Smooth muscle cell (in vitro differentiated cells): ENCODE results near the gene DCANP1. TPM values are rescaled to one million over a fixed set of nuclear protein-coding genes. Genes with fewer than 3 reads are reported as not detected.

Experiments used
- DNase-seq: peaks from one replicate; lab custom pipeline; 2025; ENCODE audit not compliant: unreplicated experiment; lab: John Stamatoyannopoulos, UW
- H2AFZ ChIP-seq: fragments of 200-600 bp; sonication (generic); 2 replicates; pipeline ENCODE4 v1.6.0; 2016; ENCODE audit warnings: antibody characterized with exemption, low read depth, mild to moderate bottlenecking
- H3F3A ChIP-seq: fragments of 200-600 bp; sonication (generic); 2 replicates; pipeline ENCODE4 v1.6.0; 2017; ENCODE audit warnings: antibody characterized with exemption, low read depth
- H3K27ac ChIP-seq: fragments of 200-600 bp; sonication (generic); 2 replicates; pipeline ENCODE4 v1.5.1; 2016; ENCODE audit warnings: low read depth, mild to moderate bottlenecking
- H3K27me3 ChIP-seq: fragments of 200-600 bp; sonication (generic); 2 replicates; pipeline ENCODE4 v1.6.1; 2016; ENCODE audit warnings: low read depth, mild to moderate bottlenecking
- H3K36me3 ChIP-seq: fragments of 200-600 bp; sonication (generic); 2 replicates; pipeline ENCODE4 v1.5.1; 2016; ENCODE audit warnings: low read depth
- H3K4me1 ChIP-seq: fragments of 200-600 bp; sonication (generic); 2 replicates; pipeline ENCODE4 v1.5.1; 2016; ENCODE audit warnings: low read depth
- H3K4me2 ChIP-seq: fragments of 200-600 bp; sonication (generic); 2 replicates; pipeline ENCODE4 v1.6.0; 2016; ENCODE audit warnings: mild to moderate bottlenecking
- H3K4me3 ChIP-seq: fragments of 200-600 bp; sonication (generic); 2 replicates; pipeline ENCODE4 v1.5.1; 2016; ENCODE audit warnings: mild to moderate bottlenecking
- H3K79me2 ChIP-seq: fragments of 200-600 bp; sonication (generic); 2 replicates; pipeline ENCODE4 v1.6.0; 2016; ENCODE audit warnings: low read depth, mild to moderate bottlenecking
- H3K9ac ChIP-seq: fragments of 200-600 bp; sonication (generic); 2 replicates; pipeline ENCODE4 v1.6.0; 2016; ENCODE audit warnings: low read depth
- H3K9me3 ChIP-seq: fragments of 200-600 bp; sonication (generic); replicated peaks from 2 replicates; pipeline ENCODE4 v1.5.1; 2016; ENCODE audit warnings: low read depth
- H4K20me1 ChIP-seq: fragments of 200-600 bp; sonication (generic); 2 replicates; pipeline ENCODE4 v1.6.0; 2016; ENCODE audit warnings: low read depth
- CTCF ChIP-seq: fragments of 200-600 bp; sonication (generic); IDR thresholded peaks from 2 replicates; pipeline ENCODE4 v1.5.1; 2017; ENCODE audit warnings: borderline replicate concordance, mild to moderate bottlenecking, antibody characterized with exemption; ENCODE audit not compliant: insufficient read depth, poor library complexity, severe bottlenecking
- WGBS: methylation state at CpG from one replicate; pipeline ENCODE4 v1.1.7; 2016; ENCODE audit warnings: low lambda C conversion rate; 5-methylcytosine and 5-hydroxymethylcytosine counted together
- polyA plus RNA-seq: library from polyadenylated mRNA; unstranded; fragments of >200 nt; fragmentation: Nextera tagmentation; extraction: Ambion mirVana; gene quantifications from 2 replicates; pipeline ENCODE4 v1.2.1, GENCODE V29; 2016
- total RNA-seq: library from RNA; depleted of rRNA; stranded (reverse); fragments of >200 nt; gene quantifications from 2 replicates; pipeline ENCODE4 v1.2.3, GENCODE V29; 2014

DCANP1 gene
- total and polyA plus RNA-seq, 2 experiments from 2014 or later: not detected

GRCh38 chr5:135481387-135481786, 34.2 kb upstream of the DCANP1 start:
- no peak for TF ChIP-seq CTCF
- H3K27ac ChIP-seq: no peak overlapping the region
- H3K4me3 ChIP-seq: no peak overlapping the region
- H3K4me1 ChIP-seq: peaks cover 11% of the 10 kb centered on the region
- peaks cover 53% of the 10 kb centered on the region for H3K27me3 ChIP-seq
- no peak overlapping the region for H2AFZ ChIP-seq
- no peak for DNase-seq
- H3K36me3 ChIP-seq: no peaks in the 10 kb centered on the region
- 50% methylated on average over 5 of the region's 5 CpGs for WGBS
- H3K9ac ChIP-seq: no peak overlapping the region
- no peaks in the 10 kb centered on the region for H4K20me1 ChIP-seq
- H3K9me3 ChIP-seq: no peaks in the 10 kb centered on the region
- H3K79me2 ChIP-seq: no peaks in the 10 kb centered on the region
- H3K4me2 ChIP-seq: no peak overlapping the region
- no peaks in the 10 kb centered on the region for H3F3A ChIP-seq

GRCh38 chr5:135480511-135480910, 33.4 kb upstream of the DCANP1 start:
- no peaks in the 10 kb centered on the region for H3K36me3 ChIP-seq
- no peak overlapping the region for H3K9ac ChIP-seq
- H3K4me1 ChIP-seq: peaks cover 11% of the 10 kb centered on the region
- TF ChIP-seq CTCF: no peak
- H3K79me2 ChIP-seq: no peaks in the 10 kb centered on the region
- H3K4me2 ChIP-seq: no peak overlapping the region
- DNase-seq: no peak
- H4K20me1 ChIP-seq: no peaks in the 10 kb centered on the region
- peaks cover 57% of the 10 kb centered on the region for H3K27me3 ChIP-seq
- H3K9me3 ChIP-seq: no peaks in the 10 kb centered on the region
- H3K4me3 ChIP-seq: no peak overlapping the region
- WGBS: 85% methylated on average over 5 of the region's 5 CpGs
- H2AFZ ChIP-seq: no peak overlapping the region
- H3F3A ChIP-seq: no peaks in the 10 kb centered on the region
- no peak overlapping the region for H3K27ac ChIP-seq

GRCh38 chr5:135478938-135479337, 31.8 kb upstream of the DCANP1 start:
- H3F3A ChIP-seq: no peaks in the 10 kb centered on the region
- no peaks in the 10 kb centered on the region for H3K79me2 ChIP-seq
- peaks cover 11% of the 10 kb centered on the region for H3K4me1 ChIP-seq
- H4K20me1 ChIP-seq: no peaks in the 10 kb centered on the region
- no peak for DNase-seq
- no peak overlapping the region for H3K4me2 ChIP-seq
- H2AFZ ChIP-seq: no peak overlapping the region
- H3K36me3 ChIP-seq: no peaks in the 10 kb centered on the region
- H3K9me3 ChIP-seq: no peaks in the 10 kb centered on the region
- H3K27me3 ChIP-seq: peaks cover 68% of the 10 kb centered on the region
- H3K4me3 ChIP-seq: no peak overlapping the region
- no peak for TF ChIP-seq CTCF
- H3K27ac ChIP-seq: no peak overlapping the region
- H3K9ac ChIP-seq: no peak overlapping the region
- 52% methylated on average over 4 of the region's 4 CpGs for WGBS

- DNase-seq: no peak
- WGBS: 75% methylated on average over 14 of the region's 14 CpGs
- Histone ChIP-seq H3K4me3 (no peak overlapping the region), H3K4me2 (no peak overlapping the region), H3K27ac (no peak overlapping the region), H3K79me2 (no peaks in the 10 kb centered on the region), H4K20me1 (no peaks in the 10 kb centered on the region), H3K9ac (no peak overlapping the region), H2AFZ (no peak overlapping the region), H3K9me3 (no peaks in the 10 kb centered on the region), H3F3A (no peaks in the 10 kb centered on the region), H3K36me3 (no peaks in the 10 kb centered on the region), H3K4me1 (peaks cover 11% of the 10 kb centered on the region), H3K27me3 (peaks cover 76% of the 10 kb centered on the region)
- no peak for TF ChIP-seq CTCF
These were observed 30.5 kb upstream of the DCANP1 start for GRCh38 chr5:135477613-135478066.
